Breast epithelium (tissue), 3 donors: ENCODE results near the gene KSR2.

Experiments
- POLR2A ChIP-seq: fragments of 450-650 bp; IDR thresholded peaks from one replicate; pipeline ENCODE4 v1.6.1; 2016; ENCODE audit warnings: antibody characterized with exemption, mild to moderate bottlenecking, moderate library complexity
- POLR2AphosphoS5 ChIP-seq, 3 donors: sonication (generic); formaldehyde crosslinking; IDR thresholded peaks; one replicate each; pipeline ENCODE4 v1.6.1; 2017; ENCODE audit warnings: antibody characterized with exemption in 3 of 3

DNA sequence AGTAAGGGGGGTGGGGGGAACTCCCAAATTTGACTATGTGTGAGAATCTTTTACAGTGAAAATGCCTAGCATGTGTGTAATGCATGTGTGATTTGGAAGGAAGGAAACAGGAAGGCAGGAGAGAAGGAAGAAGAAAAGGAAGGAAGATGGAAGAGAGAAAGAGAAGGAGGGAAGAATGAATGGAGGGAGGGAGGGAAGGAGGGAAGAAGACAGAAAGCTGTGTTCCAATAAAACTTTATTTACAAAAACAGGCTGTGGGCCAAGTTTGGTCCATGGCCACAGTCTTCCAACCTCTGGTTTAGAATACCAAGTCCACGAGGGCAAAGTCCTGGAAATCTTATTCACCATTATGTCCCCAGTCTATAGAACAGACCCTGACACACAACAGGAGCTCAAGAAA, 278.9 kb downstream of the KSR2 start:
- no peak for TF ChIP-seq POLR2AphosphoS5 (IDR thresholded peaks at IDR 0.05)
- TF ChIP-seq POLR2A, result no peak
